DOHH2 (cell line): ENCODE results near the gene TAL1.

ENCODE experiments used
- EZH2phosphoT487 ChIP-seq: fragments of 200-600 bp; sonication (generic); IDR thresholded peaks from 2 replicates; pipeline ENCODE4 v1.6.1; 2017; ENCODE audit warnings: borderline replicate concordance, mild to moderate bottlenecking, antibody characterized with exemption, low read length, moderate library complexity, mixed read lengths
- TF ChIP-seq, protein P1 (sequence below): fragments of 200-600 bp; sonication (generic); IDR thresholded peaks from one replicate; pipeline ENCODE4 v1.5.1; 2014; ENCODE audit warnings: antibody characterized with exemption, mild to moderate bottlenecking, low read depth, low read length; ENCODE audit not compliant: poor library complexity, severe bottlenecking

DNA sequence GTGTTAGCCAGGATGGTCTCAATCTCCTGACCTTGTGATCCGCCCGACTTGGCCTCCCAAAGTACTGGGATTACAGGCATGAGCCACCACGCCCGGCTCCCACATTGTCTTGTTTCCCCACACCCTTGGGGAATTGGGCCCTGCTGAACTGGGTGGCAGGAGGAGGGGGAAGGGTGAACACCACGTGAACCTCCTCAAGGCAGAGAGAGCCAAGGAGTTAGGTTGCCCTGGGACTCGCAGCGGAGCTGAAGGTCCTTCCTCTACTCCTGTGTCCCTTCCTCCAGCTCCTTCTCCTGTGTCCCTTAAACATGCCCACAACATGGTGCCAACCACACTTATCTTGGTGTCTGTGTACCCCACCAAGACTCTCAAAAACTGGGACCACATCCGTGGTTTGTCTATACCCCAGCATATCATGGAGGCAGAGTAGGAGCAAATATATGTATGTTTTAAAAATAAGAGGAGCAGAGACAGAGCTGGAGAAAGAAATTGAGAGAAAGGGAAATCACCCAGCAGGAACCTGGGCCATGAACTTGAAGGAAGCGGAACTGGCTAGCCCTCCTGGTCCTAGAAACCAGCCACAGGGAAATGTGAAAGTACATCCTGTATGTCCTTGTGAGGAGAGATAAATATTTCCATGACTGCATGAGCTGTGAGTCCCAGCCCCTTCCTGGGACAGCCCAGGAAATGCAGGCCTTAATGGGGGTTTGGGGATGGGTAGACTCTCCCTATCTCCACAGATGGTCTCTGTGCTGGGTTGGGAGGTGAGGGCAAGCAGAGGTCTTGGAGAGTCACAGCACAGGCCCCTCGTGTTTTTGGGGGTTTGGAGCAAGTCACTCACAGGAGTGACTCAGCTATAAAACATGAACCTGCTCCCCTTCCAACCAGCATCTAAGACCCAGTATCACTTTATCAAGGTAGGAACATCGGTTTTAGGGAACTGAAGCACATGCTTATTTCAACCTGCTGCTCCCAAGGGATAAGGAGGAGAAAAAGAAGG is 9.4 kb upstream of the TAL1 start:
- TF ChIP-seq EZH2phosphoT487 = no peak
- TF ChIP-seq, protein P1, sequence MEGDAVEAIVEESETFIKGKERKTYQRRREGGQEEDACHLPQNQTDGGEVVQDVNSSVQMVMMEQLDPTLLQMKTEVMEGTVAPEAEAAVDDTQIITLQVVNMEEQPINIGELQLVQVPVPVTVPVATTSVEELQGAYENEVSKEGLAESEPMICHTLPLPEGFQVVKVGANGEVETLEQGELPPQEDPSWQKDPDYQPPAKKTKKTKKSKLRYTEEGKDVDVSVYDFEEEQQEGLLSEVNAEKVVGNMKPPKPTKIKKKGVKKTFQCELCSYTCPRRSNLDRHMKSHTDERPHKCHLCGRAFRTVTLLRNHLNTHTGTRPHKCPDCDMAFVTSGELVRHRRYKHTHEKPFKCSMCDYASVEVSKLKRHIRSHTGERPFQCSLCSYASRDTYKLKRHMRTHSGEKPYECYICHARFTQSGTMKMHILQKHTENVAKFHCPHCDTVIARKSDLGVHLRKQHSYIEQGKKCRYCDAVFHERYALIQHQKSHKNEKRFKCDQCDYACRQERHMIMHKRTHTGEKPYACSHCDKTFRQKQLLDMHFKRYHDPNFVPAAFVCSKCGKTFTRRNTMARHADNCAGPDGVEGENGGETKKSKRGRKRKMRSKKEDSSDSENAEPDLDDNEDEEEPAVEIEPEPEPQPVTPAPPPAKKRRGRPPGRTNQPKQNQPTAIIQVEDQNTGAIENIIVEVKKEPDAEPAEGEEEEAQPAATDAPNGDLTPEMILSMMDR = no peak
